ENCODE data around the gene SBF2. TPM values are rescaled to one million over a fixed set of nuclear protein-coding genes. Genes with fewer than 3 reads are reported as not detected.

Gene SBF2
- total RNA-seq, 4 donors from 2014 or later: 67.5 to 92.9 (median 71.6) TPM

- no peak for TF ChIP-seq CTCF (IDR thresholded peaks at IDR 0.05)
- Histone ChIP-seq H3K27ac (no peak overlapping the region), H3K9me3 (no peaks in the 10 kb centered on the region), H3K36me3 (no peaks in the 10 kb centered on the region), H3K4me1 (no peaks in the 10 kb centered on the region), H3K27me3 (no peaks in the 10 kb centered on the region), H3K4me3 (replicated peaks in 1 of 3) (no peak overlapping the region)
- WGBS, 2 donors: 91 to 95% methylated on average over 5 of the region's 5 CpGs
- DNase-seq: no peak
- intact Hi-C loops (cut with DNase I): no loop called here
Measured at GRCh38 chr11:9876331-9876730, 417.7 kb downstream of the SBF2 start.

GRCh38 chr11:9875862-9876261, 418.2 kb downstream of the SBF2 start:
- Histone ChIP-seq H3K27me3 (no peaks in the 10 kb centered on the region), H3K4me3 (replicated peaks in 1 of 3) (no peak overlapping the region), H3K27ac (no peak overlapping the region), H3K4me1 (no peaks in the 10 kb centered on the region), H3K36me3 (no peaks in the 10 kb centered on the region), H3K9me3 (no peaks in the 10 kb centered on the region)
- DNase-seq: no peak
- 70 to 80% methylated on average over 6 of the region's 6 CpGs for WGBS, 2 donors
- TF ChIP-seq CTCF (IDR thresholded peaks at IDR 0.05) (no peak), POLR2A (IDR thresholded peaks at IDR 0.05) (no peak)
- intact Hi-C loops (cut with DNase I): no loop called here

GRCh38 chr11:9875399-9875798, 418.6 kb downstream of the SBF2 start:
- 87 to 94% methylated on average over 1 of the region's 1 CpG for WGBS, 2 donors
- Histone ChIP-seq H3K9me3 (no peaks in the 10 kb centered on the region), H3K27me3 (no peaks in the 10 kb centered on the region), H3K4me3 (replicated peaks in 1 of 3) (no peak overlapping the region), H3K36me3 (no peaks in the 10 kb centered on the region), H3K4me1 (no peaks in the 10 kb centered on the region), H3K27ac (no peak overlapping the region)
- intact Hi-C loops (cut with DNase I): no loop called here
- TF ChIP-seq CTCF (IDR thresholded peaks at IDR 0.05) (no peak), POLR2A (IDR thresholded peaks at IDR 0.05) (no peak)
- no peak for DNase-seq

DNA sequence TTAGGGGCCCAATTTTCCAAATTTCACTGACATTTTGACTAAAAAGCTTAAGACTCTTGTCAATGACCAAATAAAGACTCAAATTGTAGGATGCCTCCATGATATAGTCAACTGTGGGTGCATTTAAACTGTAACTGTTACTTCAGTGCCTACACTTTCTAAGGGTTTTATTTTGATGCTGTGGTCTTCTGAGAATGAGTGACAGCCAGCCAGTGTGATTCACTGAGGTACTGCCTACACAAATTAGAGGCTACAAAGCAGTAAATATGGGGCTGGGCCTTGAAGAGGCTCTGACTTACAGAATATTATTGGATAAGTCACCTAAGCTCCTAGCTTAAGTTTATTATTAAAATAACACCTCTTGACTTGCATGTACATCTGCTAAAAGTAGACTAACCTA, 419.6 kb downstream of the SBF2 start:
- DNase-seq: no peak
- Histone ChIP-seq H3K27ac (no peak overlapping the region), H3K9me3 (no peaks in the 10 kb centered on the region), H3K4me3 (replicated peaks in 1 of 3) (no peak overlapping the region), H3K4me1 (peaks cover 0 to 4% of the 10 kb centered on the region in 2 donors), H3K36me3 (no peaks in the 10 kb centered on the region), H3K27me3 (no peaks in the 10 kb centered on the region)
- intact Hi-C loops (cut with DNase I): no loop called here
- TF ChIP-seq CTCF (IDR thresholded peaks at IDR 0.05): no peak
- no peak for TF ChIP-seq POLR2A (IDR thresholded peaks at IDR 0.05)

- TF ChIP-seq POLR2A (IDR thresholded peaks at IDR 0.05) (no peak), CTCF (IDR thresholded peaks at IDR 0.05) (no peak)
- 96 to 97% methylated on average over 3 of the region's 3 CpGs for WGBS, 2 donors
- no peaks in the 10 kb centered on the region for H3K27me3 ChIP-seq
- H3K27ac ChIP-seq: no peak overlapping the region
- no peaks in the 10 kb centered on the region for H3K36me3 ChIP-seq
- no peak overlapping the region for H3K4me3 ChIP-seq (replicated peaks in 1 of 3)
- intact Hi-C loops (cut with DNase I): no loop called here
- no peak for DNase-seq
- no peaks in the 10 kb centered on the region for H3K9me3 ChIP-seq
- H3K4me1 ChIP-seq: peaks cover 0 to 7% of the 10 kb centered on the region in 2 donors
Measured at GRCh38 chr11:9868641-9869040, 425.4 kb downstream of the SBF2 start.
